Measurements from ENCODE around the gene PTGS1.
"Not testable (repeated sequence)": the region's sequence is repeated elsewhere in the genome, so short reads cannot be mapped to it uniquely, and the experiment has no call there.

Gene PTGS1

GRCh38 chr9:122406070-122406890, 35.5 kb downstream of the PTGS1 start:
- Mint-ChIP-seq H3K27me3 (ENCODE audit: low read depth) (peaks cover 3% of the 10 kb centered on the region), H3K4me3 (peak overlapping the region; percentile 78), H3K27ac (peak overlapping the region; percentile 83), H3K4me1 (ENCODE audit: low read depth) (peaks cover 9% of the 10 kb centered on the region), H3K36me3 (ENCODE audit: low read depth) (no peaks in the 10 kb centered on the region), H3K9me3 (peaks cover 6% of the 10 kb centered on the region)
- DNase-seq (ENCODE audit: low spot score): no peak

DNA sequence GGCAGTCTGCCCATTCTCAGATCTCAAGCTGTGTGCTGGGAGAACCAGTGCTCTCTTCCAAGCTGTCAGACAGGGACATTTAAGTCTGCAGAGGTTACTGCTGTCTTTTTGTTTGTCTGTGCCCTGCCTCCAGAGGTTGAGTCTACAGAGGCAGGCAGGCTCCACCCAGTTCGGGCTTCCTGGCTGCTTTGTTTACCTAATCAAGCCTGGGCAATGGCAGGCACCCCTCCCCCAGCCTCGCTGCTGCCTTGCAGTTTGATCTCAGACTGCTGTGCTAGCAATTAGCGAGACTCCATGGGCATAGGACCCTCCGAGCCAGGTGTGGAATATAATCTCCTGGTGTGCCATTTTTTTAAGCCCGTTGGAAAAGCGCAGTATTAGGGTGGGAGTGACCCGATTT, 43.3 kb downstream of the PTGS1 start:
- not testable (repeated sequence) for H3K36me3 Mint-ChIP-seq (ENCODE audit: low read depth); H3K27ac Mint-ChIP-seq; DNase-seq (ENCODE audit: low spot score); H3K4me3 Mint-ChIP-seq; H3K27me3 Mint-ChIP-seq (ENCODE audit: low read depth); H3K4me1 Mint-ChIP-seq (ENCODE audit: low read depth)
- H3K9me3 Mint-ChIP-seq: peaks cover 13% of the 10 kb centered on the region

DNA sequence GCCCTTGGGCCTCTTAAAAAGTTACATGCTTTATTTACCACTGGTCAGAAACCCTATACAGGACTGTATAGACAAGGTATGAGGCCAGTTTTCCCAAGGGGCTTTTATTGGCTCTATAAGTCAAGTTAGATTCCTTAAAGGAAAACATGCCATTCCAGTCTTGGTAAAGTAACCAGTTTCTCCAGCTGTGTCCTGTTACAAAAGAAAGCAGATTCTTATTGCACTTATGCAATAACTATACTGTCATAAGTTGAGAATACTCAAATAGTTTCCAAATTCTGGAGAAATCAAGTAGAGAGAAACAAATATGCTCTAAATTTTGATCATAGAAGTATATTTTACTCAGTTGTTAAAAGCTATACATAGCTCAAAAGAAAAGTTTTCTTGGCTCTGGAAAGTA, 47.2 kb downstream of the PTGS1 start:
- no peak for DNase-seq (ENCODE audit: low spot score)

DNA sequence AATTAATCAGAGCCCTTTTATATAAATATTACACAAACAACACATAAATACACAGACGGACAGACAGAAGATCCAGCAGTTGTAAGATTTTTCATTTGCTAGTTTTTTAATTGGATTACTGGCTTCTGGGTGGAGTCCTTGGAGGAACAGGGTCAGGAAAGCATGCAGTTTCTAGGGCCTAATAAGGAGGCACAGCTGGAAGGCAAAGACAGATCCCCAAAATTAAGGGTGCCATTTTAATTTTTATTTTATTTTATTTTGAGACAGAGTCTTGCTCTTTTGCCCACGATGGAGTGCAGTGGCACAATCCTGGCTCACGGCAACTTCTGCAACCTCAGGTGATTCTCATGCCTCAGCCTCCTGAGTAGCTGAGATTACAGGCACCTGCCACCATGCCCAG, 49.5 kb downstream of the PTGS1 start:
- Mint-ChIP-seq H3K9me3 (peaks cover 32% of the 10 kb centered on the region), H3K27me3 (ENCODE audit: low read depth) (no peaks in the 10 kb centered on the region), H3K4me1 (ENCODE audit: low read depth) (no peaks in the 10 kb centered on the region), H3K27ac (no peak overlapping the region), H3K36me3 (ENCODE audit: low read depth) (peaks cover 9% of the 10 kb centered on the region), H3K4me3 (no peak overlapping the region)
- DNase-seq (ENCODE audit: low spot score): no peak

More for the DNA sequence above, 47.2 kb downstream of the PTGS1 start:
- Mint-ChIP-seq H3K27me3 (ENCODE audit: low read depth) (no peaks in the 10 kb centered on the region), H3K36me3 (ENCODE audit: low read depth) (peaks cover 9% of the 10 kb centered on the region), H3K4me3 (no peak overlapping the region), H3K27ac (no peak overlapping the region), H3K4me1 (ENCODE audit: low read depth) (no peaks in the 10 kb centered on the region), H3K9me3 (peaks cover 32% of the 10 kb centered on the region)

DNA sequence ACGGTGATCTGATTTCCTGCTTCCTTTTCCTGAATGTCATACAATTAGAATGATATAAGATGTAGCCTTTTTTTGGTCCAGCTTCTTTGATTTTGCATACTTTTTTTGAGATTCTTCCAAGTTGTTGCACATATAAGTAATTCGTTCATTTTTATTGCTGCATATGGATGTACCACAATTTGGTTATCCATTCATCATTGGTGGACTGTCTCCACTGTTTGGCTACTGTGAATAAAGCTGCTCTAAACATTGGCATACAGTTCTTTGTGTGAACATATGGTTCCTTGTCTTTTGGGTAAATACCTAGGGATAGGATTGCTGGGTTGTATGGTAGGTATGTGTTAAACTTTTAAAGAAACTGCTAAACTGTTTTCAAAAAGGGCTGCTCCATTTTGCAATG, 54.3 kb downstream of the PTGS1 start:
- Mint-ChIP-seq H3K4me3 (no peak overlapping the region), H3K36me3 (ENCODE audit: low read depth) (peaks cover 3% of the 10 kb centered on the region), H3K9me3 (peaks cover 16% of the 10 kb centered on the region), H3K4me1 (ENCODE audit: low read depth) (no peaks in the 10 kb centered on the region), H3K27ac (no peak overlapping the region), H3K27me3 (ENCODE audit: low read depth) (no peaks in the 10 kb centered on the region)
- no peak for DNase-seq (ENCODE audit: low spot score)

- no peaks in the 10 kb centered on the region for H3K27me3 Mint-ChIP-seq (ENCODE audit: low read depth)
- H3K4me3 Mint-ChIP-seq: no peak overlapping the region
- no peaks in the 10 kb centered on the region for H3K4me1 Mint-ChIP-seq (ENCODE audit: low read depth)
- peaks cover 1% of the 10 kb centered on the region for H3K36me3 Mint-ChIP-seq (ENCODE audit: low read depth)
- peaks cover 4% of the 10 kb centered on the region for H3K9me3 Mint-ChIP-seq
- DNase-seq (ENCODE audit: low spot score): no peak
- no peak overlapping the region for H3K27ac Mint-ChIP-seq
These were observed 55.9 kb downstream of the PTGS1 start for GRCh38 chr9:122426723-122427122.

DNA sequence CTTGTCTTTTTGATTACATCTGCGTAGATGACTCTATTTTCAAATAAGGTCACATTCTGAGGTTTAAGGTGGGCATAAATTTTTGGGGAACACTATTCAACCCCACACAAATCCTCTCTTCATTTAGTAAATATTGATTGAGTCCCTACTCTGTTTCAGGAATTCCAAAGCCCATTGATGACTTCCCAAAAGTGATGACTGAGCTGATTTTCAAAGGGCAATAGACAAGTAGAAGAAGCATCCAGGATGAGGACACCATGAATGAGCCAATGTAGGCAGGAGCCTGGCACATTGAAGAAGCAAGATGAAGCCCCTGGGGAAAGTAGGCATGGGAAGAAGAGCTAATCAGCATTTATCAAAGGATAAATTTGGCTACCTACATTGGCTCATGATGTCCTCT, 71.7 kb downstream of the PTGS1 start:
- Mint-ChIP-seq H3K4me1 (ENCODE audit: low read depth) (no peaks in the 10 kb centered on the region), H3K27ac (no peak overlapping the region), H3K9me3 (no peaks in the 10 kb centered on the region), H3K36me3 (ENCODE audit: low read depth) (no peaks in the 10 kb centered on the region), H3K27me3 (ENCODE audit: low read depth) (peaks cover 12% of the 10 kb centered on the region), H3K4me3 (no peak overlapping the region)
- DNase-seq (ENCODE audit: low spot score): no peak

DNA sequence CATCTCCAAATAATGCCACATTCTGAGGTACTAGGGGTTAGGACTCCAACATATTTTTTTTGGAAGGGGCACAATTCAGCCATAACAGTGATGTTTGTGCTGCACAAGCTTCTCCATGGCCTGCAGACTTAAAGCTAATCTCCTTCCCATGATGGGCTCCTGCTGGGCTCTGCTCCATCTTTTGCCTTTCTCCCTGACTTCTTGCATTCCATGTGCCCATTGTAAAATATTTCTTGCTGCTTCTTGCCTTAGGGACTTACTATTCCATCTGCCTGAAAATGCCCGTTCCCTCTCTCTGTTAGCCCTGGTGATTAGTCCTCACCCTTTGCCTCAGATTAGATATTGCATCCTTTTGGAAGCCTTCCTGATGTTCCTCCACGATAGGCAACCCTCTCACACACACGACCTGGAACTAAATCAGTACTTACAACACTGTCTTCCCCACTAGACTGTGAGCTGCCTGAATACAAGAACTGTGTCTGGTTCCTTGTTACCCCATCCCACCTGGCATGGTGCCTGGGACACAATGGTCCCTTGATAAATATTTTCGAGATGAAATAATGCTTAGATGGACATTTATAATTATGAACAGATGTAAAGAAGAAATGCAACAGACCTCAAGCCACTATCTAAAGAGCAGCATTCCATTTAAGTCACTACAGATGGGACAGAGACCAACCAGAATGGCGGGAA, 73.4 kb downstream of the PTGS1 start:
- DNase-seq (ENCODE audit: low spot score): no peak
- H3K4me1 Mint-ChIP-seq (ENCODE audit: low read depth): no peaks in the 10 kb centered on the region
- no peak overlapping the region for H3K4me3 Mint-ChIP-seq
- no peaks in the 10 kb centered on the region for H3K36me3 Mint-ChIP-seq (ENCODE audit: low read depth)
- H3K27ac Mint-ChIP-seq: no peak overlapping the region
- peaks cover 12% of the 10 kb centered on the region for H3K27me3 Mint-ChIP-seq (ENCODE audit: low read depth)
- H3K9me3 Mint-ChIP-seq: no peaks in the 10 kb centered on the region
